CD4-positive, alpha-beta T cell treated with Interleukin-2 at 100 ng/mL for 4 hours (primary cell): ENCODE measurements around the gene ULBP2.
"Not testable (repeated sequence)": the region's sequence is repeated elsewhere in the genome, so short reads cannot be mapped to it uniquely, and the experiment has no call there.

Experiments
- DNase-seq: peaks from one replicate; pipeline ENCODE4 v3.0.0-alpha.2; 2020; ENCODE audit warnings: low spot score

Gene ULBP2

DNA sequence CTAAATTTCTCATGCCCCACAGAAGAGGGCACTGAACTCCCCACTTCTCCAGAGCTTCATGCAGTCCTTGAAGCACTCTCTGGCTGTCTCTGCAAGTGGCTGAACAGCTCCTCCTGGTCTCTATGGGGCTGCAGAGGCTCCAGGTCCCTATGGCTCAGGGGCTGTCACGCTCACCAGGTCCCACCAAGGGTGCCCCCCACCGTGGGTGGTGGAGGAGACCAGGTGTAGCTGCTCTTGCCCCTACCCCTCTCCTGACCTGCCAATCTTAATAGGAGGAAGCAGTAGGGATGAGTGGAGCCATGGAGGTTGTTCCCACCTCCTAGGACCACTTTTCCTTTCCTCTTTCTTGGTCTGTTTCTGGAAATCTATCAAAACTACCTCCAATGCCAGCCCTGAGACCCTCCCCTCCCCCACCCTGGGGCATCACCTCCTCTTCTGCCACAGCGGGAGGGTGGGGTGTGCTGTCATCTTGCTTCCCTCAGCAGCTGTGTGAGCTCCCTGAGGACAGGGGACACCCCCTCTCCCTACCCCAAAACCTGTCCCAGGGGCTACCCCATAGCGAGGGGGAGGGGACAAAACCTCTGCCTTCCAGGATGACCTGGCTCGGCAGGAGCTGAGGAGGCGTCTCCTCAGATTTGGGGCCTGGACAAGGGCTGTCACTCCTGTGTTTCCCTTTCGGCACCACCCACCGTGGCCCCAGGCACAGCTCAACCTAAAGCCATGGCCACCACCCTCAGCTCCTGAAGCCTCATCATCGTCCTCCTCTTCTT lies 31.9 kb upstream of the ULBP2 start:
- no peak for DNase-seq

DNA sequence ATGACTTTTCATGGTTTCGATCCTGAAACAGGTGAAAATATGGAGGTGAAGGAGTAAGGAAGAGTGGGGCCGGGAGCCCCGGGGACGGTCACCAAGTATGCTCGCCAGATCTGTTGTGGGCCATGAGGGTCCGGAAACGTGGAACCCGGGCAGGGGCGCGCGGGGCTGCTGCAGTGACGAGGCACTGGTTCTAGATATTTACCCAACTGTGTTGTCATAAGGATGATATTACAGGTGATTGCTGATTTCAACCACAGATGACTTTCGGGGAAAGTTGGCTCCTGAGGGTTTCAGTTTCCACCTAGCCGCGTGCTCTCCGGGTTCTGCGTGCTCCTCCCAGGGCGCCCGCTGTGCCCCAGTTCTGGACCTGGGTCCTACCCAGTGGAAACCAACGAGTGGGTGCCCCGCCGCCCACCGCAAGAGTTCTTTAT lies 31.1 kb upstream of the ULBP2 start:
- no peak for DNase-seq

DNA sequence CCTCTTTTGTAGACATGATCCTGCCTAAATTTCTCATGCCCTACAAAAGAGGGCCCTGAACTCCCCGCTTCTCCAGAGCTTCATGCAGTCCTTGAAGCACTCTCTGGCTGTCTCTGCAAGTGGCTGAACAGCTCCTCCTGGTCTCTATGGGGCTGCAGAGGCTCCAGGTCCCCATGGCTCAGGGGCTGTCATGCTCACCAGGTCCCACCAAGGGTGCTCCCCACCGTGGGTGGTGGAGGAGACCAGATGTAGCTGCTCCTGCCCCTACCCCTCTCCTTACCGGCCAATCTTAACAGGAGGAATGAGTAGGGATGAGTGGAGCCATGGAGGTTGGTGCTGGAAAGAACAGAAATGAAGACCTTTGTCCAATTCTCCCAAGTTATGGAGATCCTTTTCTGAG lies 29.1 kb upstream of the ULBP2 start:
- DNase-seq, result not testable (repeated sequence)

DNA sequence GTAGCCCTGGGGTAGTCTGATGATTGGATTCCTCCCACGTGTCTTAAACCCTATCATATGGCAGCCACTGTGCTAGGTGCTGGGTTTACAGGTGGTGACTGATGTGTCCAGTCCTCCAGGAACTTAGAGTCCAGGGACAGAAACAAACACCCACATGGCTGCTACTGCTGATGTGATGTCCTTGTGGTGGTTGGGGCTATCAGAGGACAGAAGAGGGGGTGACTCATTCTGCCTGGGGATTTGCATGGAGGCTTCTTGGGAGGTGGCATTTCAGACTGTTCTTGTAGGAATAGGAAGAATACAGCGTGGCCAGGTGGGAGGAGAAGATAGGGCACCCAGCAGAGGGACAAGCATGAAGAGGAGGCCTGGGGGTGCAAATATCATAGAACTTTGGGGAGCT lies 28.7 kb upstream of the ULBP2 start:
- DNase-seq, result no peak

DNA sequence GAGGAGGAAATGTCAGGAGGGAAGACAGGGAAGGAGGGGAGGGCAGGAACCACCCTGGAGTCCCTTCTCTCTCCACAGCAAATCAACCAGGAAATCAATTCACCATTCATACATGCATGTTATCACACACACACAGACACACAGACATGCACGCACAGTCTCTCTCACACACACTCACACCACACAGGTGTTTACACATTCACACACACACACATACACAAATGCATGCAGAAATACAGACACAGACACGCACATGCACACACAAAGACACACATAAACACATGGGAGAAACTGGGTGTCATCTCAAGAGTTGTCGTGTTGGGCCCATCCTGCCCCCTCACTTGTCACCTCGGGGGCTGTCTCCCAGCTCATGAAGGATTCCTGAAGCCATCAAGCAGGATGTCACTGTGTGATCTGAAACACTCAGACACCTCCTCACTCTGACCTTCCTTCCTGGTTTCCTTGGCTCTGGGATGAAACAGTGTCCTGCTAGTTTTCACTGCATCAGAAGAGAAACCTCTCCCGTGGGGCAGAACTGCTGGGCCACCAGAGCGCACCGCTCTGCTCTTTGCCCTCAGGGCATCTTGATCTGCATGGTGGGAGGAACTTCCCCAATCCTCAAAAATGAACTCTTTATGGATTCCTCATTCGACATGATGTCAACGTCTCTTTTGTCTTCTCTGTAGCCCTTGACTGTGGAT lies 28.1 kb upstream of the ULBP2 start:
- DNase-seq, result no peak

DNA sequence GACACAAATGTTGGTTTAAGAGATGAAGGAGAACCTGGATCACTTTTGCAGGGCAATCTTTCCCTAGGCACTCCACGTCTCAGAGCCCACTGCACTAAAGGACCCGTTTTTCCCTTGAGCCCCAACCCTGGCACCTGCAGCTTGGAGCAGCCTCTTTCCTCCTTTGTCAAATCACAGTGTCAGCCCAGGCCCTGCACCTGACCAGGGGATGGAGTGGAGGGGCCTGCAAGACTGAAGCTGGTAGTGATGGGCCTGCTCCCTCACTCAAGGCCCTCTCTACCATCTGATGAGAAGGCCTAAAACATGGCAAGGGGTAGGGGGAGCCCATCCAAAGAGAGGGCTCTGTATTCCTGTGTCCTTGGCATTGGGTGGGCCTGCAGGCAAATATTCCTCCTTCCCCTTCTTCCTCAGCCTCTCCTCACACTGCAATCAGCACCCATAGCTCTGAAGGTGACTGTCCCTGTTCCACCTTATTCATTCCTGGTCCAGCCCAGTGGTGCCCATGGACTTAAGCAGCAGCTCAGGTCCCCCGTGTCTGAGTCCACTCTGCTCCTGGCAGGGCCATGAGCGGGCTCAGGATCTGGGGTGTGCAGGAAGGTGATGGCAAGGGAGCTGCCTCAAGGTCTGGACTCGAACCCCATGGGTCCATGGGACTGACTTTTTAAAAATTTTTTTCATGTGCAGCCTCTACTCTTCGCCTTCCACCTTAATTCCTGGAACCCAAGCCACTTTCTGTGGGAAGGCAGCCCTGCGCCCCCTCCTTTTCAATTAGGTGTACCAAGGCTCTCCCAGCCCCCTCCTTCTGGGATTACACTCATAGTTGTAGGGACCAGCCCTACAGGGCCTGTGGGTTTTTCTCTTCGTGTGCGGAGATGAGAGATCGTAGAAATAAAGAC lies 25.6 kb upstream of the ULBP2 start:
- no peak for DNase-seq

DNA sequence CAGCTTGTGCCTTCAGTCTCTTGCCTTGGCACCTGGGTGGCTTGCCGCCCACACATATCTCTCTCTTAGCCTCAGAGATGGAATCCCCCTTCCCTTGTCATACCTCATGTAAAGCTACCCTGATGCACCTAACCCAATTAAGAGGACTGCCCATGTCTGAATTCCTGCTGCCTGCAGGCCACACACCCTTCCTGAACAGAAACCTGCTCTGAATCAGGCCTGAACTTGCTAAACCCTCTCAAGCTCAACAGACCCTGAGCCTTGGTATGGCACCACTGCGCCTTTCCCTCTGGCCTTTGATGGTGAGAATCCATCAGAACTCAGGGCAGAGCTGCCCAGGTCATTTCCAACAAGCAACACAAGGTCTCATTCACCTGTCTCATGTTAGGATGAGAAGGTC lies 24.1 kb upstream of the ULBP2 start:
- DNase-seq, result no peak

DNA sequence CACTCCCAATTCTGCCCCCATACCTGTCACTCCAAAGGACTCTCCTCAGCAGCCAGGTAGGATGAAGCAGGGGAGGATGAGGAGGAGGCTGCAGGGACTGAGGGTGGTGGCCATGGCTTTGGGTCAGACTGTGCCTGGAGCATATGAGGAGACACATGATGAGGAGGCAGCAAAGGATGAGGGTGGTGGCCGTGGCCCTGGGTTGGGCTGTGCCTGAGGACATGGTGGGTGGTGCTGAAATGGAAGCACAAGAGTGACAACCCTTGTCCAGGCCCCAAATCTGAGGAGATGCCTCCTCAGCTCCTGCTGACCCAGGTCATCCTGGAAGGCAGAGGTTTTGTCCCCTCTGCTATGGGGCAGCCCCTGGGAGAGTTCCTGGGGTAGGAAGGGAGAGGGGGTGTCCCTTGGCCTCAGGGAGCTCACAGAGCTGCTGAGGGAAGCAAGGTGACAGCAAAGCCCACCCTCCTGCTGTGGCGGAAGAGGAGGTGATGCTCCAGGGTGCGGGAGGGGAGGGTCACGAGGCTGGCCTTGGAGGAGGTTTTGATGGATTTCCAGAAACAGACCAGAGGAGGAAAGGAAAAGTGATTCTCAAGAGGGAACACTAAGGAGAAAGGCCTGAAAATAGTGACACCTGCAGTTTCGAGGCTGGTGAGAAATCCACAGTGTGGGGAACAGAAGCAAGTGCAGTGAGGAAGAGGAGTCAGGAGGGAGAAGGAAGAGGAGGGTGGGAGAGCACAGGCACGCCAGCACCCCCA lies 23.5 kb upstream of the ULBP2 start:
- DNase-seq, result no peak

DNA sequence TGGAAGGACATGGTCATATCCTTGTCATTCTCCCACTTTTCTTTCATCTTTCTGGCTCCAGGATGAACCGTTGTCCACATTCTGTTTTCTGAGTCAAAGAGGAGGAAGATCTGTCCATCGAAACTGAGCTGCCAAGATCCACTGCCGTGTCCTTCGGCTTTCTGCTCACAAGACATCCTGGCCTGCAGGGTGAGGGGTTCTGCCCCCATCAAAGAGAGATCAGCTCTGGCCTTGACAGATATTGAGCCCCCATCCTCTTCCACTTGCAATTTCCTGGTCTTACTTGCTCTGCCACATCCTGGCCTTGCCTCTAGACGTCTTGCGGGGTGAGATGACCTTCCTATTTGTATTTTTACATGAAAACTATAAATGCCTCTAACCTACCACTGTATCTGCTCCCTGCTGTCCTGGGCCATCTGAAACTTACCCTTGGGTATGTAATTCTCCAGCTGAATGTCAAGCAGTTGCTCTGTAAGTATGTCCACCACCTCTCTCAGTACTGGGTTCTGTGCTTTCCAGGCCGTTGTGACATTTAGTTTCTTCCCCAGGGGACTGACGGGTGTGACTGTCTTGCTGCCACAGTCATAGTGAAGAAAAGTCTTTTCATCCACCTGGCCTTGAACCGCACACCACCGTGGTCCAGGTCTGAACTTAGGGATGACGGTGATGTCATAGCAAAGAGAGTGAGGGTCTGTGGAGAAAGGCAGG lies 22.5 kb upstream of the ULBP2 start:
- not testable (repeated sequence) for DNase-seq

DNA sequence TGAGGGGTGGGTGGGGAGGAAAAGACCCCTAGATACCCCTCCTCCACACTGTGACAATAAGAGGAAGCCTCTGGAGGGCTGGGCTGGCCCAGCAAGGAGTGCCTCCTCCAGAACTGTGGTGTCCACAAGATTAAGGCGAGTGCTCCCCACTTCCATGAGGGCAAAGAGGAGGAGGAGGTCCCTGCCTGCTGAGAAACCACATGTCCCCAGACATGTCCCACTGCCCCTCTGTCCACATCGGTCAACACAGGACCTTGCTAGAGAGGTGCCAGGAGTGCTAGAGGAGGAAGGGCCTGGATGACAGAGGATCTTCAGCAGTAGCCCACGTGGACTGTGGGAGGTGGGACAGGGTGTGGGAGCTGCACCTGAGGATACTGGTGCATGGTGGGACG lies 22.0 kb upstream of the ULBP2 start:
- no peak for DNase-seq

DNA sequence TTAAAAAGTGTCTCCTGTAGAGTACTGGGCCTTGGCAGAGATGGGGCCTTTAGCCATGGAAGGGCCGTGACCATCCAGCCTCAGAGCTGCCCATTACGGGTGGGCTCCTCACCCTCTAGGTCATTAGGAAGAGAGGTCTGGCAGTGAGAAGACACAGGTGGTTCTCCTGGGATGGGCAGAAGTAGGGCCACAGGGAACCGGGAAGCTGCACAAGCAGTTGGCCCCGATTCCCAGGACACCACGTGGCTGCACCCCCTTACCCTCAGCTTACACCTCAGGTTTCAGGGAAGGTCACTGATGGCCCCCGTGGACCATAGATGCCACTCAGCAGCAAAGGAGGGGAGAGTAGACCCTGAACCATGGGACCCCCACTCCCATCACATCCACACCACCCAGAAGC lies 20.5 kb upstream of the ULBP2 start:
- no peak for DNase-seq

DNA sequence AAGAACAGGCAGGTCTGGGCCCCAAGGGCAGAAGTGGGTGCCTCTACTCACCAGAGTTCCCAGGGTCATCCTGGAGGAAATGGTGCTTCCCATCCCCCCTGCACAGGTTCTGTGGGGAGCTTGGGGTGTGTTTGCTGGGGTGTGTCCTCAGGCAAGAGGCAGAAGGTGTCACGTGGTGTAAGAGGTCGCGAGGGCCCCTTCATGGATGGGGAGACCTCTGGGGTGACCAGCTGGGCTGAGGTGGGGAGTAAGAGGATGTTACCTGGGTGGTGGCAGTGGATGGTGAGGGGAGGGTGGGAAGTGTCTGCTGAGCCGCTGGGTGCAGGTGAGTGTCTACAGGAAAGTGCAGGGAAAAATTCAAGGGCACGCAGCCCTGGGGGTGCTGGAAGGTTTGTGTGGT lies 19.7 kb upstream of the ULBP2 start:
- DNase-seq, result not testable (repeated sequence)

DNA sequence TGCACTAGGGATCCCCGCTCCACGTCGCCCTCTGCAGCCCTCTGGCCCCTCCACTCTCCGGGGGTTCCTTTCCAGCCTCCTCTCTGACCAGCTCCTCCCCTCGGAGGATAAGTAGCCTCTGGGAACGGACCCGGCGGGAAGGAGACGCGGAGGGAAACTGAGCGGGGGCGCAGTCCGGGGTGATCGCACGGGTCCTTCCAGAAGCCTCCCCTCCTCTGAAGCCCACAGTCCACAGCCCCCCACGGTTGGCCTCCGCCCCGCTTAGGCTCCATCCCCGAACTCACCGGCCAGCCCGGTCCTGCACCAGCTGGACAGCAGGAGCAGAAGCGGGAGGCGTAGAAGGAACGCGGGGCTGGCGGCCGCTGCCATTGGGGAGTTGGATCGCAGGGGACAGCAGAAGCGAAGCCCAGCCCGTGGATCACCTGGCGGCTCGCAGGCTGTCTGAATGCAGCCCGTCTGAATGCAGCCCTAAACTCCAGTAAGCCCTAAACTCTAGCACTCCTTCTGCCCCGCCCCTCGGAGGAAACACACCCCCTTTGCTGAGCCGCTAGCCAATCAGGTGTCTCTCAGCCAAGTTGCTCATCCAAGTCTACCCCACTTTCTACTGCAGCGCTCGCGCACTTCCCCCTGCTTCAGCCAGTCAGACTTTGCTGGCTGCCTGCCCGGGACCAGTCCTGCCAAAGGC lies 19.0 kb upstream of the ULBP2 start, which contains the start of gene RAET1G:
RAET1G (minus strand) TSS at position 480 of the 685 bp plus-strand sequence; CDS start at position 369, 111 bp downstream.
- DNase-seq, result peak; percentile 85

DNA sequence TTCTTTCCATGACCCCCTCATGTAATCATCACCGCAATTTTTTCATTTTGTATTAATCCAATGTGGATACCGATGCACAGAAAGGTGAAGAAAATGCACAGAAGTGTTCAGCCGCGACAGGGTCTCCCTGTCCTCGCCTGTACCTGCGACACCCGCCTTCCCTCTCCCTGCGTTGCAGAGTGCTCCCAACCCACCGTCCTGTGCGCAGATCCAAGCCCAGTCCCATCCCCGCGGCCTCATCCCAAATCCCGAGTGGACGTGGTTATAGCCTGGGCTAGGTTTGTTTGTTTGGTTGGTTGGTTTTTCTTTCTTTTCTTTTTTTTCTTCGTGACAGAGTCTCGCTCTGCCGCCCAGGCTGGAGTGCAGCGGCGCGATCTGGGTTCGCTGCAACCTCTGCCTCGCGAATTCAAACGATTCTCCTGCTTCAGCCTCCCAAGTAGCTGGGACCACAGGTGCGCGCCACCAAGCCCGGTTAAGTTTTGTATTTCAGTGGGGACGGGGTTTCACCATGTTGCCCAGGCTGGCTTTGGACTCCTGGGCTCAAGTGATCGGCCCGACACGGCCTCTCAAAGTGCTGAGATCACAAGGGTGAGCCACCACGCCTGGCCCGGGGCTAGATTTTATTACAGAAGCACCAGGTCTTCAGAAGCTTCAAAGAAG lies 18.4 kb upstream of the ULBP2 start:
- DNase-seq, result no peak

DNA sequence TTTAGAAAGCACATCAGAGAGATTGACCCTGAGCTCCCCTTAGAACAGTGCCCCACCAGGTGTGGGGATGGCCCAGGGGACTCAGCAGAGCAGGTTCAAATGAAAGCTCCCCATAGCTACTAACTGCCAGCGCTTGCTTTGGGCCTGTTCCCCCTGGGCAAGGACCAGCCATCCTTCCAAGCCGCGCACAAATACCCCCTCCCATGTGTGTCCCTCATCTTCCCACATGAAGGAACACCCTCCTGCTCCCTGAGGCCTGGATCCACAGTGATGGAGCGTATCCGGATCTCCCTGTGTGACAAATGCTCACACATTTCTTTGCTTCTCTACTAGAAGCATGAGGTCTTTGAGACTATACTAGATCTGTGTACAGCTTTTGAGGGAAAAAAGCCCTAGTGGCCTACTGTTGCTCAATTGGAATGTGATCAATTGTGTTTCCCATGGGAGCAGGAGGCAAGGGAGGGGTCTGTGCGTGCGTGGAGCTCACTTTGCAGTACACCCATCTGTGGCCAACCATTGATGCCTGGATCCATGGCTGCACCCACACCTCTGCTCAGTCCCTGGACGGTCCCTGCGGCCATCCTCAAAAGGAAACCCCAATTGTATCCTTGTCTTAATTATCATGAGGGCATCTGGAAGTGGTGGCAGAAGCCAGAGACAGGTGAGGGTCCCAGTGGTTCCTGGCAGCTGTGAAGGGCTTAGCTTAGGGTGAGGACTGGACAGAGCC lies 17.4 kb upstream of the ULBP2 start:
- DNase-seq, result no peak

DNA sequence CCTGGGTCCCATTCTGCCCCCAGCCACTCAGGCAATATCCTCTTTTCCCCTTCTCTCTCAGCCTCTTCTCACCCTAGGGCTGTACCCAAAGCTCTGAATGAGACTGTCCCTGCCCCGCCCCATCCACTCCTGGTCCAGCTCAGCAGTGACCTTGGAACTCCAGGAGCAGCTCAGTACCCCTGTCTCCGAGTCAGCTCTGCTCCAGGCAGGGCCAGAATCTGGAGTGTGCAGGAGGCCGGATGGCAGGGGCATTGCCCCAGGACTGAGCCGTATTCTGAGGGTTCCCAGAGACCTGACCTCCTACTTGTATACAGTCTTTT lies 16.9 kb upstream of the ULBP2 start:
- DNase-seq, result no peak

DNA sequence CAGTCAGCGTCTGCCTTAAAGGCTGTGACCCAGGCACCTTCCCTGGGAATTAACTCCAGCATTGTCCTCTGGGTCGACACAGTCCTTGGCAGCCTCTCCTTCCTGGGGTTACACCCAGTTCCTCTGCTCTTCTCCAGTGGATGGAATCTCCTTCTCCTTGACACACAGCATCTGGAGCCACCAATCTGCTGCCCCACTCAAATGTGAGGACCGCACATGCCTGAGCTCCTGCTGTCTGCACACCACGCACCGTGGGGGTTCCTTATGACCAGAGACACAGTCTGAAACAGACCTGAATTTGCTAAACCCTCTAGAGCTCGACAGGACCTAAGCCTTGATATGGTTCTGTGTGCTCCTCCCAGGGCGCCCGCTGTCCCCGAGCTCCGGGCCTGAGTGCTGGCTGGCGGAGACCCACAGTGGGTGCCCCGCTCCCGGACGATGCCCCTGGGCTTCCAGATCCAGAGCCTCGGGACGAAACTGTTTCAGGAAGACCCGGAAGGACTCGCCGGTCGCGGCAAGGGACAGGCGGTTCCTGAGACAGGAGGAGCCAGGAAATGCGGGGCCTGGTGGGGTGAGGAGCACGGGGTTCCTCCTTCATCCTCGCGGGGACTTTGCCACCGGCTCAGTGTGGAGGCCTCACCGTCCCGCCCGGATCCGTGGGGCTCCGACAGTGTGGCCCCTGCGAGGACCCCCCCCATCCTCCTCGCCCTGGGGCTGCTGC lies 16.4 kb upstream of the ULBP2 start:
- DNase-seq, result no peak

DNA sequence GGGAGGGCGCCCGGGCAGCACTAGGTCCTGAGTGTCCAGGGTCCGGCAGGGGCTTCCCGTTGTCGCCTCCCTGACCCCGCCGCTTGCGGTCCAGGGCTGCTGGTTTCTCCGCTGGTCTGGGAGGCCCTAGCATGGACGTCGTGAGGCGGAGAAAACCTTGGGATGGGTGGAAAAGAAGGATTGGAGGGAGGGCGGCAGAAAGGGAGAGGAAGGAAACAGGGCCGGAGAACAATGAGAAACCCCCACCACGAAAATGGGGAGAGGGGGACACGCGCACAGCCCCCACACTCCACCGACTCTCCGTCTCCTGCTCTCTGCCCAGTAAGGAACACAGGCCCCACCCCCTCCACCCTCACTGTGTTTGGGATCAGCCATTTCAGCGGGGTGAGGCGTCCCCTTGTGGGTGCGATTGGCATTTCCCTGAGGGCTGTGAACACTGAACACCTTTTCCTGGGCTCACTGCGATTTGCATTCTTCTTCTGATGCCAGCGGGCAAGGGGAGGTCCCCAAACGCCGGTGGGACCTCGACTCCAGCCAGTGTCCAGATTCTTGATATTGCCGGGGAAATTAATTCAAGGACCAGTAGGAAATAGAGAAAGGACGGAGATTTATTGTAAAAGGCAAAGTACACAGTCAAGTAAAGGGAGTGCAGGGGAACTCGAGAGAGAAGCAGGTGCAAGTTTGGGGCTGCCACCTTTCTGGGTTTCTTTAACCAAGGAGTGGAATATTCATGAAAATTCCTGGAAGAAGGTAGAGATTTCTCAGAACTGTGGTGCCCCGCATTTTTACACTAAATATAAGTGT lies 15.6 kb upstream of the ULBP2 start:
- DNase-seq, result peak; percentile 66
